Neural progenitor cell (in vitro differentiated cells): ENCODE measurements around the gene CEND1. TPM values are rescaled to one million over a fixed set of nuclear protein-coding genes. Genes with fewer than 3 reads are reported as not detected.

Experiments used
- DNase-seq: peaks from one replicate; pipeline ENCODE4 v3.0.0-alpha.2; 2016; ENCODE audit warnings: low spot score
- H2AFZ ChIP-seq: fragments of 200-600 bp; sonication (generic); replicated peaks from 2 replicates; pipeline ENCODE4 v1.6.1; 2016; ENCODE audit warnings: antibody characterized with exemption
- H3F3A ChIP-seq: fragments of 200-600 bp; sonication (generic); 2 replicates; pipeline ENCODE4 v1.6.1; 2016; ENCODE audit warnings: antibody characterized with exemption, low read depth
- H3K27ac ChIP-seq: fragments of 200-600 bp; sonication (generic); 2 replicates; pipeline ENCODE4 v1.5.1; 2016; ENCODE audit warnings: mild to moderate bottlenecking
- H3K27me3 ChIP-seq: fragments of 200-600 bp; sonication (generic); 2 replicates; pipeline ENCODE4 v1.6.1; 2016; ENCODE audit warnings: mild to moderate bottlenecking, moderate library complexity
- H3K36me3 ChIP-seq: fragments of 200-600 bp; sonication (generic); 2 replicates; pipeline ENCODE4 v1.5.1; 2016
- H3K4me1 ChIP-seq: fragments of 200-600 bp; sonication (generic); 2 replicates; pipeline ENCODE4 v1.6.1; 2016; ENCODE audit warnings: mixed run types
- H3K4me2 ChIP-seq: fragments of 200-600 bp; sonication (generic); 2 replicates; pipeline ENCODE4 v1.6.1; 2016
- H3K4me3 ChIP-seq: fragments of 200-600 bp; sonication (generic); 2 replicates; pipeline ENCODE4 v1.5.1; 2016
- H3K79me2 ChIP-seq: fragments of 200-600 bp; sonication (generic); 2 replicates; pipeline ENCODE4 v1.6.1; 2016; ENCODE audit warnings: low read depth
- H3K9ac ChIP-seq: fragments of 200-600 bp; sonication (generic); 2 replicates; pipeline ENCODE4 v1.6.1; 2016
- H3K9me3 ChIP-seq: fragments of 200-600 bp; sonication (generic); 2 replicates; pipeline ENCODE4 v1.5.1; 2016; ENCODE audit warnings: low read depth
- H4K20me1 ChIP-seq: fragments of 200-600 bp; sonication (generic); 2 replicates; pipeline ENCODE4 v1.6.1; 2016; ENCODE audit warnings: low read depth
- H3K27ac Mint-ChIP-seq: 3 replicates; pipeline ENCODE4 v1.8.0; 2021; ENCODE audit warnings: mixed read lengths
- H3K27me3 Mint-ChIP-seq: 2 replicates; pipeline ENCODE4 v1.8.0; 2022; ENCODE audit warnings: low read depth, mild to moderate bottlenecking, inconsistent platforms, moderate library complexity, mixed read lengths; ENCODE audit not compliant: insufficient read depth
- H3K36me3 Mint-ChIP-seq: 3 replicates; pipeline ENCODE4 v1.8.0; 2021; ENCODE audit warnings: mixed read lengths
- H3K4me1 Mint-ChIP-seq: 3 replicates; pipeline ENCODE4 v1.8.0; 2021; ENCODE audit warnings: mixed read lengths
- H3K4me3 Mint-ChIP-seq: 3 replicates; pipeline ENCODE4 v1.8.0; 2021; ENCODE audit warnings: mild to moderate bottlenecking, moderate library complexity, mixed read lengths
- H3K9me3 Mint-ChIP-seq: 3 replicates; pipeline ENCODE4 v1.8.0; 2020; ENCODE audit warnings: mixed read lengths
- EZH2 ChIP-seq: fragments of 200-600 bp; sonication (generic); IDR thresholded peaks from 2 replicates; pipeline ENCODE4 v1.6.1; 2017; ENCODE audit warnings: antibody characterized with exemption, mild to moderate bottlenecking, moderate library complexity
- EZH2phosphoT487 ChIP-seq: fragments of 200-600 bp; sonication (generic); IDR thresholded peaks from 2 replicates; pipeline ENCODE4 v1.6.1; 2017; ENCODE audit warnings: antibody characterized with exemption
- total RNA-seq: library from RNA; depleted of rRNA; stranded (reverse); fragments of >200 nt; gene quantifications from 2 replicates; pipeline ENCODE4 v1.2.3, GENCODE V29; 2015; ENCODE audit warnings: low replicate concordance
- TF ChIP-seq, protein P1 (sequence below): fragments of 200-600 bp; sonication (generic); IDR thresholded peaks from 2 replicates; pipeline ENCODE4 v1.5.1; 2017; ENCODE audit warnings: antibody characterized with exemption, mild to moderate bottlenecking

Gene CEND1
- total RNA-seq, result 0.94 and 1.9 TPM in 2 replicates

DNA sequence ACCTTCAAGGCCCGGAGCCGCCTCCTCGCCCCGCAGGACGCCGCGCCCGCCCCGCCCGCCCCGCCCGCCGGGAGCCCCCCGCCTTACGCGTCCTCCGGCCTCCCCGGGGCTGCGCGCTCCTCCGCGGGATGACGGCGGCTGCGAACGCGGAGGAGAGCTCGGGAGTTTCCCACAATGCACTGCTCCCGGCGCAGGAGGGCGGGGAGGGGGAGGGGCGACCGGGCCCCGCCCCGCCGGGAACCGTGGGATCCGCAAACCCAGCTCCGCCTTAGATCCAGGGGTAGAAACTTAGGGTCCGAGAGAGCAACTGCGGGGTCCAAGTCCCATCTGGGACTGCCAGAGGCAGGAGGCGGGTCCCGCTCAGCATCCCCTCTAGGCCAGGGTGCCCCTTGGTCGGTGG is at the start of gene CEND1:
Gene CEND1 (minus strand): TSS at position 148 of the 400 bp plus-strand sequence. CDS start 1,514 bp downstream, outside the sequence.
- no peaks in the 10 kb centered on the region for H3K9me3 ChIP-seq
- peak within 1 kb of the TSS; percentile 19 for H3K4me3 ChIP-seq
- no peak within 1 kb of the TSS for H3K27ac Mint-ChIP-seq
- peak; percentile 79 for DNase-seq
- H3K27me3 ChIP-seq, result no peaks in the 10 kb centered on the region
- H3F3A ChIP-seq, result peaks cover 26% of the 10 kb centered on the region
- H3K27me3 Mint-ChIP-seq, result peaks cover 8% of the 10 kb centered on the region
- no peak within 1 kb of the TSS for H2AFZ ChIP-seq
- no peaks in the 10 kb centered on the region for H3K36me3 ChIP-seq
- no peaks in the 10 kb centered on the region for H3K79me2 ChIP-seq
- H3K4me3 Mint-ChIP-seq, result peak within 1 kb of the TSS; percentile 65
- TF ChIP-seq, protein P1, sequence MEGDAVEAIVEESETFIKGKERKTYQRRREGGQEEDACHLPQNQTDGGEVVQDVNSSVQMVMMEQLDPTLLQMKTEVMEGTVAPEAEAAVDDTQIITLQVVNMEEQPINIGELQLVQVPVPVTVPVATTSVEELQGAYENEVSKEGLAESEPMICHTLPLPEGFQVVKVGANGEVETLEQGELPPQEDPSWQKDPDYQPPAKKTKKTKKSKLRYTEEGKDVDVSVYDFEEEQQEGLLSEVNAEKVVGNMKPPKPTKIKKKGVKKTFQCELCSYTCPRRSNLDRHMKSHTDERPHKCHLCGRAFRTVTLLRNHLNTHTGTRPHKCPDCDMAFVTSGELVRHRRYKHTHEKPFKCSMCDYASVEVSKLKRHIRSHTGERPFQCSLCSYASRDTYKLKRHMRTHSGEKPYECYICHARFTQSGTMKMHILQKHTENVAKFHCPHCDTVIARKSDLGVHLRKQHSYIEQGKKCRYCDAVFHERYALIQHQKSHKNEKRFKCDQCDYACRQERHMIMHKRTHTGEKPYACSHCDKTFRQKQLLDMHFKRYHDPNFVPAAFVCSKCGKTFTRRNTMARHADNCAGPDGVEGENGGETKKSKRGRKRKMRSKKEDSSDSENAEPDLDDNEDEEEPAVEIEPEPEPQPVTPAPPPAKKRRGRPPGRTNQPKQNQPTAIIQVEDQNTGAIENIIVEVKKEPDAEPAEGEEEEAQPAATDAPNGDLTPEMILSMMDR, result no peak
- TF ChIP-seq EZH2phosphoT487 (no peak), EZH2 (no peak)
- H3K4me1 Mint-ChIP-seq, result peaks cover 6% of the 10 kb centered on the region
- no peak within 1 kb of the TSS for H3K27ac ChIP-seq
- peaks cover 32% of the 10 kb centered on the region for H4K20me1 ChIP-seq
- H3K36me3 Mint-ChIP-seq, result peaks cover 2% of the 10 kb centered on the region
- H3K4me2 ChIP-seq, result peak within 1 kb of the TSS; percentile 54
- H3K9ac ChIP-seq, result no peak within 1 kb of the TSS
- H3K4me1 ChIP-seq, result peaks cover 20% of the 10 kb centered on the region
- H3K9me3 Mint-ChIP-seq, result no peaks in the 10 kb centered on the region

DNA sequence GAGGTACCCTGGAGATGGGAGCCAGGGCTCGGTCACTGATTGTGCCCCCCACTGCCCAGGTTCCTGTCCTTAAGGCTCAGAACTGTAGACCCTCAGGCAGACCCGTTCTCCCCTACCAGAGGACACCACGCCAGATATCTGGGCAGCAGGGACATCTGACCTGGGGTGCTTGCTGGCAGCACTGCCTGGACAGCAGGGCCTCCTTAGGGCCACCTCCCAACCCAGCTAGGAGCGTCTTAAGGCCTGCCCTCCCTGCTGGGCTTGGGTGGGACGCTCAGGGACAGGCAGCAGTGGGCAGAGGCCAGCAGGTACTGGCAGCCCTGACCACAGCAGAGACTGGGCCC is 49.4 kb upstream of the CEND1 start:
- peaks cover 23% of the 10 kb centered on the region for H3K79me2 ChIP-seq

DNA sequence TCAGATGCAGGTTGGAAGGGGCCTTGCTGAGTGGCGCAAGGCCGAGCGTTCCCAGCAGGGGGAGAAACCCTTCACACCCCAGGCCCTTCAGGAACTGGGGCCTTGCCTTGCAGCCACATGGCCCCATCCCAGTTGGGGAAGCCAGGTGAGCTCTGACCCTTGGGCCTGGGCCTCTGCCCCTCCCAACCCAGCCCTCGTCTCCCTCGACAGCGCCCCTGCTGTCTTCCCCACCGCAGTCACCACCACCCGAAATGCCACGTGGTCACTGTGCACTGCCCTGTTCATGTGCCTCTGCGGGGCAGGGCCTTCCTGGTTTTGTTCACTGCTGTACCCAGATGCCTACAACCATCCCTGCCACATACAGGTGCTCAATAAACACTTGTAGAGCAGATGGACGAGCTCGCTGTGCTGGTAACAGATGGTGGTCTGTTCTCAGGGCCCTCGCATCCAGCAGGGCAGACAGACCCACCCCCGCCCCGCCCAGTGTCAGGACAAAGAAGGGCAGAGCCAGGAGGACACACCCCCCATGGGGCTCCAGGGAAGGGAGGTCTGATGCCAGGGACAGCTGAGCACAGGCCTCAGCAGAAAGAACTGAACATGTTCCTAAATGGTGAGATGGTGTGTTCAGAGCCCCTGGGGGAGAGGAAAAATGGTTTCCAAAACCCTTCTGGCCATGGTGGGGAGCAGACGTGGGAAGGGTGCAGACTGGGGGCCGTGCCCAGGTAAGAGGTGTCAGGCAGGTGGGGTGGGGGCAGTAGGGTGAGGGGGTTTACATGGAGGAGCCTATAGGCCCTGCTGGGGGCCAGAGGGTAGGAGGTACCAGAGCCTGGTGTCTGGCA is 48.8 kb upstream of the CEND1 start:
- Histone ChIP-seq H4K20me1 (peaks cover 66% of the 10 kb centered on the region), H2AFZ (no peak overlapping the region), H3K27me3 (peaks cover 7% of the 10 kb centered on the region), H3K4me2 (no peak overlapping the region), H3K27ac (no peak overlapping the region), H3F3A (peaks cover 26% of the 10 kb centered on the region), H3K36me3 (no peaks in the 10 kb centered on the region), H3K9ac (no peak overlapping the region), H3K79me2 (peaks cover 23% of the 10 kb centered on the region), H3K9me3 (no peaks in the 10 kb centered on the region), H3K4me1 (peaks cover 11% of the 10 kb centered on the region), H3K4me3 (no peak overlapping the region)
- peaks cover 22% of the 10 kb centered on the region for H3K4me1 Mint-ChIP-seq
- peaks cover 3% of the 10 kb centered on the region for H3K36me3 Mint-ChIP-seq
- DNase-seq, result peak; percentile 47
- H3K9me3 Mint-ChIP-seq, result no peaks in the 10 kb centered on the region
- H3K4me3 Mint-ChIP-seq, result no peak overlapping the region
- TF ChIP-seq, protein P1, result peak; percentile 32
- no peak for TF ChIP-seq EZH2phosphoT487
- H3K27me3 Mint-ChIP-seq, result peaks cover 10% of the 10 kb centered on the region
- no peak overlapping the region for H3K27ac Mint-ChIP-seq

More for the DNA sequence above, 49.4 kb upstream of the CEND1 start:
- Histone ChIP-seq H3F3A (peaks cover 32% of the 10 kb centered on the region), H3K36me3 (no peaks in the 10 kb centered on the region), H3K4me1 (peaks cover 15% of the 10 kb centered on the region), H4K20me1 (peaks cover 60% of the 10 kb centered on the region), H3K4me3 (no peak overlapping the region), H2AFZ (no peak overlapping the region), H3K27ac (no peak overlapping the region), H3K27me3 (peaks cover 9% of the 10 kb centered on the region), H3K9ac (no peak overlapping the region), H3K9me3 (no peaks in the 10 kb centered on the region), H3K4me2 (no peak overlapping the region)
- no peak for TF ChIP-seq EZH2phosphoT487
- TF ChIP-seq, protein P1, result no peak
- TF ChIP-seq EZH2, result no peak
- Mint-ChIP-seq H3K4me1 (peaks cover 19% of the 10 kb centered on the region), H3K27ac (no peak overlapping the region), H3K9me3 (no peaks in the 10 kb centered on the region), H3K27me3 (peaks cover 9% of the 10 kb centered on the region), H3K4me3 (no peak overlapping the region), H3K36me3 (peaks cover 3% of the 10 kb centered on the region)
- DNase-seq, result no peak
